SK-N-MC (cell line): ENCODE results near the gene PTPRK.

Experiments
- EZH2 ChIP-seq: fragments of 200-600 bp; sonication (generic); IDR thresholded peaks from one replicate; pipeline ENCODE4 v1.6.1; 2017; ENCODE audit warnings: antibody characterized with exemption
- FOXP2 ChIP-seq: optimal IDR thresholded peaks from 2 replicates; pipeline ENCODE3; 2011; ENCODE audit warnings: mild to moderate bottlenecking, moderate library complexity; ENCODE audit not compliant: insufficient read depth; ENCODE audit errors: extremely low read length, control extremely low read depth

- TF ChIP-seq EZH2, result no peak
- no peak for TF ChIP-seq FOXP2
Observed at GRCh38 chr6:128186729-128187128, 333.7 kb downstream of the PTPRK start.
